GM18907 (cell line): Measurements from ENCODE around the gene MYCBP.
"Not testable (repeated sequence)": the region's sequence is repeated elsewhere in the genome, so short reads cannot be mapped to it uniquely, and the experiment has no call there.

Source experiments
- ATAC-seq: cut with Tn5 transposase; IDR thresholded peaks from one replicate; pipeline ENCODE4 v1.9.1; 2021; ENCODE audit warnings: mild to moderate bottlenecking, moderate library complexity; ENCODE audit not compliant: unreplicated experiment

The MYCBP gene

DNA sequence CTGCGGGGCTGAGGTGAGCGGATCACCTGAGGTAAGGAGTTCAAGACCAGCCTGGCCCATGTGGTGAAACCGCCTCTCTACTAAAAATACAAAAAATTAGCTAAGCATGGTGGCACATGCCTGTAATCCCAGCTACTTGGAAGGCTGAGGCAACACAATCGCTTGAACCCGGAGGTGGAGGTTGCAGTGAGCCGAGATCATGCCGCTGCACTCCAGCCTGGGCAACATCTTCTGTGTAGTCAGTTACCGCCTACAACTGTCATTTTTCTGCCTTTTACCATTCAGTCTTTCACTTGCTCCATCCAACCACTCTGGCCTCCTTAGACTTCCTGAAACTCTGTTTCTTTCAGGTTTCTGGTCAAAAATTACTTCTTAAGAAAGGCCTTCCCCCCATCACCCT is 2.2 kb downstream of the MYCBP start:
- ATAC-seq = no peak

DNA sequence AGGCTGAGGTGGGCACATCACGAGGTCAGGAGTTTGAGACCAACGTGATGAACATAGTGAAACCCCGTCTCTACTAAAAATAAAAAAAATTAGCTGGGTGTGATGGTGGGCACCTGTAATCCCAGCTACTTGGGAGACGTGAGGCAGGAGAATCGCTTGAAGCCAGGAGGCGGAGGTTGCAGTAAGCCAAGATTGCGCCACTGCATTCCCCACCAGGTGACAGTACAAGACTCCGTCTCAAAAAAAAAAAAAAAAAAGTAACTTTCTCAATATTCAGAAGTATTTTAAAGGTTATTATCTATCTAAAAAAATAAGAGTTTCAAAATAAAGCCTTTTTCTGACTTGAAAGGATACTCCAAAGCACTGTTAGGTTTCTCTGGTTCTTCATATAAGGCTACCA is 5.9 kb downstream of the MYCBP start:
- no peak for ATAC-seq

DNA sequence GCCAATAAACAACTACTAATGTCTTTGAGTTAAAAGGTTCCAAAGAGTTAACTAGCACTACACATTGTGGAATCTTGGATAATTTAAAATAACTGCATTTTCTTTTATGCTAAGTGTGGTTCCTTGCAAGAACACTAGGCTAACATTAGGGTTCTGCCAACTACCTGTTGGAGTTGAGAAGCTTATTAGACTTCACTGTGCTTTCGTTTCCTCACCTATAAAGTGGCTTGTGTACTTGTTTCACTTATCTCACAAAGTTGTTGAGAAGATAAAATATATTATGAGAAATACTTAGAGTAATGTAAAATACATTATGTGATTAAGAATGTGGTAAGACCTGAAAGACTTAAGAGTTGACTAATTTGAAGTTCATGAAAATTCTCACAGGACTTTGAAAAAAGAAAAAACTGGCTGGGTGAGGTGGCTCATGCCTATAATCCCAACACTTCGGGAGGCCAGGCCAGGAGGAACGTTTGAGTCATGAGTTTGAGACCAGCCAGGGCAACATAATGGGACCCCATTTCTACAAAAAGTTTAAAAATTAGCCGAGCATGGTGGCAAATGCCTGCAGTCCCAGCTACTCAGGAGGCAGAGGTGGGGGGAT is 7.9 kb downstream of the MYCBP start:
- ATAC-seq = no peak

DNA sequence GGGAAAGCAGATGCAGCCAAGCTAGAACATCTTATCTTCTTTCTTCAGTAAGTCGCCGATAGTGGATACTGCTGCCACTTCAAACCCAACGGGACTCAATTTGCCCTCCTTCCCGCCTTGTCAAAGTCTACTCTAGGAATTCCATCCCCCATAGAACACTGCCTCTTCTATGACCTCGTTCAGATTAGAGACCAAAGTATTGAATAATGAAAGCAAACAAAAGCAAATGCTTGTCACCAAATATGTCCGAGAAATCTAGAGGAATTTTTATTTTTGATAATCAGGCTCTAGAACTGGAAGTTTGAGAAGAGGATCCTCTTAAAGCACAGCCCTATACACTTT is 12.7 kb downstream of the MYCBP start:
- ATAC-seq = no peak

DNA sequence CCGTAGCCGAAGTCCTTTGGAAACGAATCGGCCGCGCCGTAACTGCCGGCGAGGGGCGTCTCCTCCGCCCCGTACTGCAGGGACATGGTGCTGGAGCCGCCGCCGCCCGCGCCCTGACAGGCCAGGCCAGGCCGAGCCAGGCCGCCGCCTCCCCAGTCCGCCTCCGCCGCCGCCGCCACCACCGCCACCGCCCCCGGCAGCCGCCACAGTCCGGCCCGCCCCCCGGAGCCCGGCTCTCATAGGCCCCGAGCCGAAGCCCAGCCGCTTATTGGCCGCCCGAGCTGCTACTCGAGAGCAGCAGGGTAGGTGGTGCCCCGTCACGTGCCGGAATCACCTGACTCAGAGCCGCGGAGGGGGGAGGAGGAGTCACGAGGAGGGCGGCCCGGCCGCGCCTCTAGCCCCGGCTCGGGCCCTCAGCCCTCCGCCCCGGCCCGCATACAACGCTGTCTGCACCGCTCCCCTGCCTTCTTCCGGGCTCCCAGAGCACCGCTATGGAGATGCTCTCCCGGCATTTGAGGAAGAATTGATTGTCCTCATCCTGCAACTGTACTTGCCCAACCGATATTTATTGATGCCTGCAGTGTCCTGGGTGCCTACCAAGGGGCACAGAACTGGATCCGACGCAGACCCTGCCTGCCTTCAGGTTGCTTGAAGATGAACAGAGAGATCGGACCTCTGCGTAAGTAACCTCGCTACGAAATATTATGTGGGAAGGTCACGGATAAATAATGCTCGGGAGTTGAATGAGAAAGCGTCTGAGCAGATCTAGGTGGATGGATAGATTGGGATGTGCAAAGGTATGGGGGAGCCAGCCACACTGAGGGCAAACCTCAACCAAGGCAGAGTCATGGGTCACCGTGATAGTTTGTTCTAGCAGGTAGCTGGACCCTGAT is 13.3 kb downstream of the MYCBP start, which contains the start of gene RRAGC:
Gene RRAGC (minus strand): TSS at position 212 of the 893 bp plus-strand sequence. CDS start 126 bp downstream, at position 86.
- peak; percentile 93 for ATAC-seq

DNA sequence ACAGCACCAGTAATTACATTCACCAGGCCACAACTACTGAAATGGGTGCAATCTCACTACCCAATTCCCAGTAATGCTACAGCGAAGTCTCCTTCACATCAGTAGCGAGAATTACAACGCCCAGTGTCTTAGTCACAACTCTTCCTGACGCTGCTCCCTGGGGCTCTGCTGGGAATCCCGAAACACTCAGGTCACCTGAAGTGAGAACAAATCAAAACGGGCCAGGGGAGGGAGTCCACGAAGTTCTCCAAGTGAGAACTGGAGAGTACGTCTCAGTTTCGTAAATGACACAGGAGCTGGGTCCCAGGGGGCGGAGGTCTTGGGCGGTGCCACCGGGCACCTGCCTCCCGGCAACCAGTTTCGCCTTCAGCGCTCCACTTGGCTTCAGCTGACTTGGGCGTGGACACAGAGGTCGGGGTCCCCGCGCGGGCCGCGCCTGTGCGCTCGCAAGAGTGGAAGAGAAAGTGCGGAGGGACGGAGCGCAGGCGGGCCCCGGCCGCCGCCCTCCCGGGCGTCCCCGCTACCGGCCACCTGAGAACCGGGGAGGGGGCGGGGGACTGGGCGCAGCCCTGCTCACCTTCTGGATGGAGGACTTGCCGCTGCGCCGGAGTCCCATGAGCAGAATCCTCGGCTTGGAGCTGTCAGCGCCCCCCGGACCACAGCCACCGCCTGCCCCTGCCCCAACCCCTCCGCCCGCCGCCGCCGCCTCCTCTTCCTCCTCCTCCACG is 14.2 kb downstream of the MYCBP start:
- ATAC-seq = peak; percentile 42

DNA sequence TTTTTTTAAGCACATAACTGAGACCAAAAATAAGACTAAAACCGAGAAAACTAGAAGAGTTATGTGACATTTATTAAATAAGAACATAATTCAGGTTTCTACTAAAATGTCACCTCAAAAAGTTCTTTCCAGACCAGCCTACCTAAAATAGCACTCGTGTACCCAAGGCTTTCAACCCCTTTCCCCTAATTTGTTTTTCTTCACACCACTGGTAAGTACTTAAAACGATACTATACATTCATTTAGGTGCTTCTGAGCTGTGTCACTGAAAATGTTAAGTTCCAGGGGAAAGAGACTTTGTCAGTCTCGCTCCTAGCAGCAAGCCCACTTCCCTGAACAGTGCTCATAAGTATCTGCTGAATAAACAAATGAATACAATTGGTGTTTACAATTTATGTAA is 20.4 kb downstream of the MYCBP start:
- no peak for ATAC-seq

DNA sequence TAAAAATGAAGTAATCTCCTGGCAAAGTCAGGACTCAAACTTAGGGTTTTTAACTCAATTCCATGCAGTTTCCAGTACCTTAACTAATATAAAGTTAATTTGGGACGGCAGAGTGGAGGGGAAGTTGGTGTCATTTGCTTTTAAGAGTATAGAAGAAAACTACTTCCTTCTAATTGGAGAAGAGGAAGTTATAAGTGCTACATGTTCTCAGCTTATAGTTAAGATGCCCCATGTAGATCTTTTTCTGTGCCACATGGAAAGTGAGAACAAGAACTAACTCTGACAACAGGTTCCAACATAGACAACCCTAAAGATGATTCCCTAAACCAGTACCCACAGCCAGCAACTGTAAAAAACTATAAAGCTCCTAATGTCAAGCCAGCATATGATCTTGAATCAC is 25.1 kb downstream of the MYCBP start:
- ATAC-seq = no peak

DNA sequence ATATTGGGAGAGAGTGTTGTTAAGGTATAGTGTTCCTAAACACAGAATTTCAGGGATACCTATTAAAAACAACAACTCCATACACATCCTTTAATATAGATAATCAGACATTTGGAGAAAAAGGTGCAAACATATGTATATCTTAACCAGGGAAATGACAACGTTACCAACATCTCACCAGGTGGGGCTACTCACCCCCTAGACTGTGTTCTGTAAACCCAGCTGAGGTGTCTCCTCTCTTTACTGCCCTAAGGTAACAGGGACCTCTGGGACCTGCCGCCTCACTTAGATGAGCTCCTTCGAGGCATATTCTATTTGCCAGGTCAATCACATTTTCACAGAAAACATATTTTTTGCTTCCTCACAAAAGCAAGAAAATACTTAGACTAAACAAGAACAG is 26.9 kb downstream of the MYCBP start:
- ATAC-seq = no peak

DNA sequence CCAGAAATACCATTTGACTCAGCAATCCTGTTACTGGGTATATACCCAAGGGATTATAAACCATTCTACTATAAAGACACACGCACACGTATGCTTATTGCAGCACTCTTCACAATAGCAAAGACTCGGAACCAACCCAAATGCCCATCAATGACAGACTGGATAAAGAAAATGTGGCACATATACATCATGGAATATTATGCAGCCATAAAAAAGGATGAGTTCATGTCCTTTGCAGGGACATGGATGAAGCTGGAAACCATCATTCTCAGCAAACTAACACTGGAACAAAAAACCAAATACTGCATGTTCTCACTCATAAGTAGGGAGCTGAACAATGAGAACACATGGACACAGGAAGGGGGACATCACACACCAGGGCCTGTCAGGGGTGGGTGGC is 28.1 kb downstream of the MYCBP start:
- not testable (repeated sequence) for ATAC-seq

DNA sequence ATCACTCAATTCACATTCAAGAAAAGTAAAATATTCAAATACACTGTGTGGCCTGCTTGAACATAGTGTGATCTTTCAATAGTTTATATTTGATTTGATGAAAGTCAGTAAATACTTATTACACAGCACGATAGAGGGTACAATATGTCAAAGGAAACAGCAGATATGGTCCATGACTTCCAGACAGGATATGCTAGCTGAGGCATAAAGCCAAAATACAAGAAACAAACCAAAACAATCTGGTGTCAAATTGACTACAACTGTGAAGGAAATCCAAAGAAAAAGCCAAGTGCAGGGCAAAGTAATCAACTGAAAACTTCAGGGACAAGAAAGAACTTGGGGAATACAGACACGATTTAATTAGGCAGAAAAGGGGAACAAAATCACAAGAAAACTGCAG is 32.9 kb downstream of the MYCBP start:
- ATAC-seq = no peak

DNA sequence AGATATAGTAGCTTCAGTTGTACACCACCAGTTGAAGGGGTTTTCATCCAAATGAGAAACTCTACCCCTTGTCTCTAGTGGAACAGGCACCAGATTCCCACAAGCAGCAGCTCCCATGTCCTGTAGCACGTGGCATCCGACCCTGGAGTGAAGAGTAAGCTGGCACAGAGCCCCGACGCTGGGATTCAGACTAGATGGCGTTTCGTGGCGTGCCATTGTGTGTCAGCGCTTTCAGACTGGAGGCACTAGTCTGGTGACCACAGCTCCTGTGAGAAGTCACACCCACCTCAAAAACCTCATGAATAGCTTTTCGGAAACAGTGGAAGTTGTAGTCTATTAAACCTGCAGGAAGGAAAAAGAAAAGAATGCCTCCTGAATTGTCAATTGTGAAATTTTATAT is 33.8 kb downstream of the MYCBP start:
- ATAC-seq = no peak

DNA sequence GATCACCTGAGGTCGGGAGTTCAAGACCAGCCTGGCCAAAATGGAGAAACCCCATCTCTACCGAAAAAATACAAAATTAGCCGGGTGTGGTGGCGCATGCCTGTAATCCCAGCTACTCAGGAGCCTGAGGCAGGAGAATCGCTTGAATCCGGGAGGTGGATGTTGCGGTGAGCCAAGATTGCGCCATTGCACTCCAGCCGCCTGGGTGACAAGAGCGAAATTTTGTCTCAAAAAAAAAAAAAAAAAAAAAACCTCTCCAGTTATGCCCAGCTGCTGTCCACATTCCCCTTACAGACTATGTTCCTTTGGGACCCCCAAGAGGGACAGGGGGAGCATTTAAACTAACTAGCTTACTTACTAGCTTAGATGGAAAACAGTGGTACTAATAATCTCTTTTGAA is 36.8 kb downstream of the MYCBP start:
- ATAC-seq = not testable (repeated sequence)

DNA sequence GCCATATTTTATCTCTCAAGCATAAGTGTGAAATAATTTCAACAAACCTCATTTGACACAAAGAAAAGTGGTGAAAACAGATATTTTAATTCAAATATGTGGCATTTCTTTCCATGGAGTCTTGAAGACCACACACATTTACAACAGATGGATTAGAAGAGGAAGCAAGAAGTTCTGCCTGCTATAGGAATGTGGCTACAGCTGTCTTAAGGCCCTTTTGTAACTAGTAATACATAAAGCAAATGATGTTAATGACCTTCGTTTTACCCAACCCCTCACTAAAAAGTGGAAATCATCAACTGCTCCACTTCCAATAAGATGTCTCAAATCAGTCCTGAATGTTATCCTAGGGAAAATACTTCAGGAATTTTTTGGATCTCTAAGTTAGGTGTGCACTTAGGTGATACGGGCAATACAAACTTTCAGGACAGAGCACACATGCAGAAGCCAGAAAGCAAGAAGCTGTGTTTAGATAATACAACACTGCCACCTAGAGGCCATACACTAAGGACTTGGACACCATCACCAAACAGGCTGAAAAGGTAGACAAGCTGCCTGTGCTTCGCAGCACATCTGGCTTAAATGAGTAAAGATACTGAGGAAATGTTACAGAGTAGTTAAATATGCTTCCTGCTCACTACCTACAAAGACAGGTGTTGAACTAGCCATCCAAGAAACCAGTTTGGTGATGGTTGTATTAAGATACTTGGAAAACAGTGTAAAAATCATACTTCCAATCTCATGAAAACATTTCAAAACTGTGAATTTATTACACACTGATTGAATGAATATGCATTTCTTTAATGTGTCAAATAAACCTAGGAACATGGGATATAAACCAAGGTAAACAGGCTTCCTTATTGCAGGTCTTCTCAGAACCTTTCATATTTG is 38.0 kb downstream of the MYCBP start:
- ATAC-seq = peak; percentile 54

DNA sequence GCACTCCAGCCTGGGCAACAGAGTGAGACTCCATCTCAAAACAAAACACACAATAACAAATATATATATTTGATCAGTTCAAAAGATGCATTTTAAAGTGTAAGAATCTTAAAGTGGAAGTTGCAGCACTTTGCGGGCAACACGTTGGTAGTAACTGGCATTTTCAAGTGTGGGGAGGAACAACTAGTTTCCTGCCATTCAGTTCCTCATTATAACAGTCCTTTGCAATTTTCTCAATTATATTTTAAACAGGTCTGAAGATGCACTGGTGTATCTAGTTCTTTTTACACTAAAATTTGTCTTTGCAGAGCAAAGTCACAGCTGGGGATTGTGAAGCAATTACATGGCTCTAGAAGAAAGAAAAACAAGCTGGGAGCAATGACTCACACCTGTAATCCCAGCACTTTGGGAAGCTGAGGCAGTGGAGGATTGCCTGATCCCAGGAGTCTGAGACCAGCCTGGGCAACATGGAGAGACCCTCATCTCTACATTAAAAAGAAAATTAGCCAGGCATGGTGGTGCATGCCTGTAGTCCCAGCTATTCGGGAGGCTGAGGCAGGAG is 38.8 kb downstream of the MYCBP start:
- no peak for ATAC-seq

DNA sequence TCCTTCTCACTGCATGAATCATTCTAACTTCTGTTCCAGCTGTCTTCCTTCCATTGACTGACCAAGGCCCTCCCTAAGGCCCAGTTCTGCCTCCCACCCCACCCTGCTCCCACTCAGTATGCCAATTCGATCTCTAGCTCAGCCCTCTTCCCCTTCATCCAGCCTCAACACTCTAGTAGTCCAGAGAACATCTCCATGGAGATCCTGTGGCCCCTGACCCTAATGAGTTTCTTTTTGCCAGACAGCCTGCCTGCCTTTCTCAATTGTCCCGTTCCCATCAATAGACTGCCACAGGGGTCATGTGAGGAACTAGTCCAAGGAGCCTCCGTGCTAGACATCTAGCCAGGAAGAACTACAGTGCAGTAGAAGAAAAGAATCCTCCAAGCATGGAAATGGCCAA is 40.0 kb downstream of the MYCBP start:
- no peak for ATAC-seq

DNA sequence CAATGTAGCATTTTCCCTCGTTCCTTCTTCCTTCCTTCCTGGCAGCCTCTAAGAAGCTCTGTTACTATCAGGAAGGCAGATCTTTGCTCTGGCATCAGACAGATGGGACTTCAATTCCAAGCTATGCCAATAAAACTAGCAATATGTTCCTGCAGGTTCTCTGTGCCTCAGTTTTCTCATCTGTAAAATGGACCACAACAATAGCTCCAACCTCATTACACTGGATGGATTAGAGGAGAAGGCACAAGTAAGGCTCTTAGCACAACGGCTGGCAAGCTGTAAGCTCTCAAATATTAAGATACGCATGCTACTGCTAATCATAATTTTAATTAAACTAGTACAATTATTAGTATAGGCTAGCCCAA is 40.8 kb downstream of the MYCBP start:
- no peak for ATAC-seq

DNA sequence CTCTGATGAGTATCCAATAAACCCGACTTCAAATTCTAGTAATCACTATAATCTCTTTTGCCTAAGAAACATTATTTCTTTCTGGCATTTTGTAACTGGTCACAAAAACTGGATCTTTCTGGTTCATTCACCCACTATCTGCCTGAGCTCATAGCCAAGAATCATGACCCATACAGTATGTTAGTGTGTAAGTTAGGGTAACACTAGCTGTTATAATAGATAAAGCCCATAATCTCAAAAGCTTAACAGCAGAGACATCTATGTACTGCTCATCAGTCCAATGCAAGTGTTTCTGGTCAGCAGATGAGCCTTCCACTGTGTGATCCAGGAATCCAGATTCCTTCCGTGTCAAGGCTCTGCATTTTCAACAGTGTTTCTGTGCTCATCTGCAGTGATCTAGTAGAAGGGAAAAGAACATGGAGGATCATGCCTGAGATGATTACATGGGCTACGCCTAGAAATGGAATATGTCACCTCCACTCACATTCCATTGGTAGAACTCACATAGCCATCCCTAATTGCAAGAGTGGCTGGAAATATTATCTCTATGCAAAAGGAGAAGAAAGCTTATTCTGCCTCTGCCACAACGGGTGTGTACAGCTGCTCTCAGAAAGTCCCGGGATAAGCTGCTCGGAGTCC is 41.3 kb downstream of the MYCBP start:
- ATAC-seq = no peak

DNA sequence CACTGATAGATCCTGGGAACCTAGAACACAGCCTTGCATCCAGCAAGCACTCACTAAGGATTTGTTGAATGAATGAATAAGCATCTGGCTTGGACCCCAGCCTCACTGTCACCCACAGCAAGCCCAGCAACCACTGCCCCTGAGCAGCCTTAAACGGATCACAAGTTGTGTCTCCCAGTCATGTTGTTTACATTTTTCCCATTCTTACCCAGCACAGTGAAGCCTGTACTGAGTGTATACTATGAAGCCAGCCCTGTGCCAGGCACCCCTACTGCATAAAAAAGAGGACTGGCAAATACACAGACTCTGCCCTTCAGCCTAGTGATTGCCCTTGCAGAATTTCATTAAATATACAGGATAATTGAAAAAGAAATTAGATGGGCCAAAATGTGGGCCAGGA is 43.8 kb downstream of the MYCBP start:
- ATAC-seq = no peak

DNA sequence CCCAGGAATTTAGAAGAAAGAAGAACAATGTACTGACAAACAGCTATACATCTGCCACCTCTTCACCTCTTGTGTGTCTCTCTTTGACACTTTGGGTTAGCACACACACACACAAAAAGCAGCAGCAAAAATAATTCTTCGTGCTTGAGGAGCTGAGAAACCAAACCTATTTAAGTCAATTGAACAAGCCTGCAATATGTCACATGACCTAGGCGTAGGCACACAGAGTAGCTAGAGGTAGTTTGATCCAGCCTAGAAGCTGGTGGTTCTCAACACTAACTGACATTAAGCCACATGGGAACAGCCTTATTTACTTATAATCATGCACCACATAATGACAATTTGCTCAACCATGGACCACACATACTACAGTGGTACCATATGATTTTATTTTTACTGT is 45.8 kb downstream of the MYCBP start:
- no peak for ATAC-seq
